SH-SY5Y (cell line): ENCODE results near the gene ZNF641.

Source experiments
- GATA2 ChIP-seq: IDR thresholded peaks from 2 replicates; pipeline ENCODE4 v1.6.1; 2011; ENCODE audit warnings: mild to moderate bottlenecking, low read depth, low read length
- GATA3 ChIP-seq: IDR thresholded peaks from 2 replicates; pipeline ENCODE4 v1.6.1; 2011; ENCODE audit warnings: low read depth, mild to moderate bottlenecking, low read length, moderate library complexity

DNA sequence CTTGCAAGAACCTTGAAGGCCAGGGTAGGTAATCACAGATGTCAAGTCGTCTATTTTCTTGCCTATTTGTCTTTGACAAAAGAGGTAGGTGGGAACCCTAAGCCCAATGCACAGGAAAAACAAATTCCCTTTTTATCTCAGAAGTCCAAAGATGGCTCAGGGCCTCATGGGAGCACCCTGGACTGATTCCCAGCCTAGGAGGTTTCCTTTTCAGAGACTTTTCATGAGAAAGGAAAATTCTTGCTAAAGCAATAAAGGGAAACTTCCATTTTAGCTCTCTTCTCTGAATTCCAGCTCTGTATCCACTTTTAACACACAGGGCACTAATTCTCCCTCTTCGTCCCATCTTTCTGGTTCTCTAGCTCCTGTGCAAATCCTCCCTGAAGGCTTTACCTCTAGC is 1.2 kb downstream of the ZNF641 start:
- TF ChIP-seq GATA3 (no peak), GATA2 (no peak)
